Kidney (tissue), 14 donors: ENCODE data around the gene WDFY4. TPM values are rescaled to one million over a fixed set of nuclear protein-coding genes. Genes with fewer than 3 reads are reported as not detected.

ENCODE experiments used
- DNase-seq, 5 donors: peaks; one replicate each; pipeline ENCODE4 v3.0.0-alpha.2; 2013 to 2020
- FAIRE-seq: peaks from 2 replicates; lab custom pipeline; 2012; peaks lifted over from hg19 to GRCh38; lab: Jason Lieb, UNC
- H3K27ac ChIP-seq, 2 donors: one replicate each; pipeline ENCODE4 v1.7.0; 2013; ENCODE audit warnings: low read depth in 2 of 2, low read length in 2 of 2, inconsistent platforms in 1 of 2
- H3K27me3 ChIP-seq: one replicate; pipeline ENCODE4 v1.7.1; 2013; ENCODE audit warnings: low read length, inconsistent platforms; ENCODE audit not compliant: control insufficient read depth, insufficient read depth
- H3K36me3 ChIP-seq, 3 donors: one replicate each; pipeline versions ENCODE4 v1.7.0 to v1.7.1; 2013; ENCODE audit warnings: low read length in 3 of 3, control low read depth in 1 of 3, inconsistent platforms in 1 of 3; ENCODE audit not compliant: insufficient read depth in 3 of 3, control insufficient read depth in 2 of 3
- H3K4me1 ChIP-seq, 3 donors: one replicate each; pipeline versions ENCODE4 v1.7.0 to v1.7.1; 2013; ENCODE audit warnings: low read length in 3 of 3, inconsistent platforms in 1 of 3, low read depth in 1 of 3; ENCODE audit not compliant: control insufficient read depth in 2 of 3, insufficient read depth in 2 of 3
- H3K4me3 ChIP-seq, 3 donors: one replicate each; pipeline versions ENCODE4 v1.7.0 to v1.8.1; 2013; ENCODE audit warnings: low read length in 3 of 3, control low read depth in 1 of 3, inconsistent platforms in 1 of 3
- H3K9ac ChIP-seq, 3 donors: one replicate each; pipeline versions ENCODE4 v1.7.0 to v1.7.1; 2013; ENCODE audit warnings: low read length in 3 of 3, control low read depth in 1 of 3, inconsistent platforms in 1 of 3
- H3K9me3 ChIP-seq, 3 donors: one replicate each; pipeline versions ENCODE4 v1.7.0 to v1.7.1; 2013; ENCODE audit warnings: low read length in 3 of 3, control low read depth in 1 of 3, inconsistent platforms in 1 of 3; ENCODE audit not compliant: control insufficient read depth in 2 of 3, insufficient read depth in 1 of 3
- CTCF ChIP-seq: IDR thresholded peaks from 3 replicates; pipeline ENCODE4 v1.5.1; 2012; ENCODE audit warnings: mild to moderate bottlenecking, moderate library complexity, borderline replicate concordance; ENCODE audit not compliant: insufficient read depth; ENCODE audit errors: extremely low read depth
- intact Hi-C: fragments of 100-400 bp; cut with DNase I; formaldehyde crosslinking; loops from one replicate; pipeline ENCODE4 v1.11.1; 2022
- microRNA-seq: library from miRNA; unstranded; fragments of <30 nt; microRNA quantifications from one replicate; pipeline ENCODE4 v1.2.0, GENCODE V29; 2020
- polyA plus RNA-seq: library from polyadenylated mRNA; stranded (reverse); fragments of 350-450 nt; fragmentation: Illumina TruSeq; extraction: RNeasy Lipid Tissue Mini Kit (QIAGEN cat#74804); gene quantifications from one replicate; pipeline ENCODE4 v1.2.3, GENCODE V29; 2014; ENCODE audit warnings: low read depth, low replicate concordance; ENCODE audit not compliant: insufficient read depth
- total RNA-seq: library from RNA; stranded (reverse); fragmentation: NEBNext Ultra II Directional; extraction: Animal tissue kit (Norgen Biotek cat#: 25700); gene quantifications from one replicate; pipeline ENCODE4 v1.2.1, GENCODE V29; 2021
- donor health status: control.
- donor health status: control.
- donor health status: control.
- donor health status: control.
- donor health status: control.
- donor health status: DM: yes; HTN: yes; CAD: no.
- donor health status: Normal renal cell carcinoma (clear cell type).

The WDFY4 gene
- total and polyA plus RNA-seq, 2 donors from 2014 or later: 1.7 to 13.3 TPM

DNA sequence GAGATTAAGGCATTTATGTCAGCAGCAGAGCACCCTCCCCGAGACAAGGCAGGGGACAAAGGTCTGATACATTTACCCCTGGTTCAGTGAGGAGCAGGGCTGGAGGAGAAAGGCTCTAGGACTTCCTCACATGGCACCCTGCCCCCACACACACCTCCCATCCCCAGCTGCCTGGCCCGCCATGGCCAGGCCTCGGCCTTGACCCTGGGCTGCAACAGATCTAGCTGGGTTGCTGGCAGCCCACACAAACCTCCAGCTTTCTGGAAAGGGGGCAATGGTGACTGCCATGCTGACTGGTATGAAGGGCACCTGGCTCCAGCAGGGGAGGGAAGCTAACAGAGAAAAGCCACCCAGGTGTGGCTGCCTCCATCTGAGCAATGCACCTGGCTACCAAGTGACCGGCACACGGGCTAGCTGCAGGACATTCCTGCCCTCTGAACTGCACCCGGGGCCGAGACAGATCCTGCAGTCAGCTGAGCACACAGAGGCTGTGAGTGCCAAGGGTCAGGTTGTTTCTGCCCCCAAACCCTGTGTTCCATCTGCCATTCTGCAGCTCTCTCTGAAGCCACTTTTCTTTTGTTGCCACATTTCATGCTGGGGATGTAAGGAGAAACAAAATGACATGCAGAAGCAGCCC lies 340.8 kb downstream of the WDFY4 start:
- no peak overlapping the region for H3K4me3 ChIP-seq
- peaks cover 0 to 6% (median 0%) of the 10 kb centered on the region in 3 donors for H3K36me3 ChIP-seq
- H3K4me1 ChIP-seq: peaks cover 0 to 8% (median 3%) of the 10 kb centered on the region in 3 donors
- no peaks in the 10 kb centered on the region for H3K9me3 ChIP-seq
- H3K27me3 ChIP-seq: no peaks in the 10 kb centered on the region
- H3K9ac ChIP-seq: no peak overlapping the region
- FAIRE-seq (no peak), DNase-seq (no peak)
- intact Hi-C loops: no loop called here
- no peak overlapping the region for H3K27ac ChIP-seq
- no peak for TF ChIP-seq CTCF

DNA sequence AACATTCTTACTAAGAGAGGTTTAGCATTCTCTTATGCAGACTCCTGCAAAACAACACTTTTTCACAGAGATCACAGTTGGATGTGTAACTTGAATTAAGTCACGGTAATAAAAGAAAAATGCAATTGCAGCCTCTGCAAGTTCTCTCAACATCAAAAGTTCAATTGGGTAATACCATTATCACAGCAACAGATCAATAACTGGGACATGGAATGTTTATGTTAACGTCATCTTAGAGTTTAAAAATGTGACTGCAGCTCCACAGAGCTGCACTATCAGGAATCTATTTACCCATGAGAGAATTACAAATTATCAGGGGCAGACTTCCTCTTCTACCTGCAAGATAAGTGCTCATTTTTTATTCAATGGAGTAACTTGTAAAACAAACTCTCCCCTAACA lies 344.0 kb downstream of the WDFY4 start:
- H3K27me3 ChIP-seq: no peaks in the 10 kb centered on the region
- TF ChIP-seq CTCF: no peak
- FAIRE-seq (no peak), DNase-seq (no peak)
- peaks cover 0 to 12% (median 0%) of the 10 kb centered on the region in 3 donors for H3K36me3 ChIP-seq
- peaks cover 0 to 8% (median 3%) of the 10 kb centered on the region in 3 donors for H3K4me1 ChIP-seq
- intact Hi-C loops: no loop called here
- H3K27ac ChIP-seq: no peak overlapping the region
- H3K9ac ChIP-seq: no peak overlapping the region
- H3K9me3 ChIP-seq: no peaks in the 10 kb centered on the region
- no peak overlapping the region for H3K4me3 ChIP-seq

DNA sequence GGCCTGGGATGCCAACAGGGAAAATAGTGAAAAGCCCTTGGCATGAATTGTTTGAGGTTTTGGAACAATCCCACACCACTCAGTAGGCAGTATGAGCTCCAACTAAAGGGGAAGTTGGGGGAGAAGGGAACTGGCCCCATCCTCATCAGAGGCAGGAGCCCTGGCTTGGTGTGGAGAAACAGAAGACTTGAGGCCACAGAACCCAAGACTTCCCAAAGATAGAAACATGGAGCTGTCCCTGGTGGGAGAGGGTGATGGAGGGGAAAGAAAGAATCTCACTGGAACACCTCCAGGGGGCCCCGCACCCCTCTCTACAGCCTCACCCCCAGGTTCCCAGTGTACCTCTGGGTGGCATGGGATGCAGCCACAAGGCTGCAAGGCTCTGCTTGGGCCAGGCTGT lies 345.0 kb downstream of the WDFY4 start:
- Histone ChIP-seq H3K36me3 (peaks cover 0 to 12% (median 0%) of the 10 kb centered on the region in 3 donors), H3K9ac (no peak overlapping the region), H3K9me3 (no peaks in the 10 kb centered on the region), H3K27ac (no peak overlapping the region), H3K4me1 (peaks cover 0 to 8% (median 3%) of the 10 kb centered on the region in 3 donors), H3K4me3 (no peak overlapping the region), H3K27me3 (no peaks in the 10 kb centered on the region)
- TF ChIP-seq CTCF: no peak
- intact Hi-C loops: no loop called here
- FAIRE-seq (no peak), DNase-seq (no peak)

Small RNA genes lying within 50 kb of the gene (microRNA-seq; reads per million reads assigned to microRNA genes)
- not detected for gene MIR4294

Other genes with a start within 250 kb of the WDFY4 start
- 6.6 TPM for gene ARHGAP22, start 79.8 kb upstream of the WDFY4 start, total RNA-seq
- 0.62 TPM for gene ARHGAP22, start 79.8 kb upstream of the WDFY4 start, polyA plus RNA-seq